Activated CD4-positive, alpha-beta T cell treated with anti-CD3 and anti-CD28 coated beads, Interleukin-2, amount 10 ng/mL, durations not matched to agents 24 days and 14 days (primary cell): Measurements from ENCODE around the gene UGT1A10. TPM values are rescaled to one million over a fixed set of nuclear protein-coding genes. Genes with fewer than 3 reads are reported as not detected.
A peak's percentile ranks its signal among the peaks of the same experiment; 100 is the strongest.
"Not testable (repeated sequence)": the region's sequence is repeated elsewhere in the genome, so short reads cannot be mapped to it uniquely, and the experiment has no call there.

Experiments
- DNase-seq: peaks from one replicate; pipeline ENCODE4 v3.0.0; 2022
- H3K27ac Mint-ChIP-seq: one replicate; pipeline ENCODE4 v1.8.0; 2022; ENCODE audit warnings: mild to moderate bottlenecking, mixed read lengths
- H3K27me3 Mint-ChIP-seq: one replicate; pipeline ENCODE4 v1.8.0; 2022; ENCODE audit warnings: mixed read lengths
- H3K36me3 Mint-ChIP-seq: one replicate; pipeline ENCODE4 v1.8.0; 2022; ENCODE audit warnings: low read depth, mild to moderate bottlenecking, mixed read lengths
- H3K4me1 Mint-ChIP-seq: one replicate; pipeline ENCODE4 v1.8.0; 2021; ENCODE audit warnings: mixed read lengths
- H3K4me3 Mint-ChIP-seq: one replicate; pipeline ENCODE4 v1.8.0; 2022; ENCODE audit warnings: mild to moderate bottlenecking, moderate library complexity, mixed read lengths
- H3K9me3 Mint-ChIP-seq: one replicate; pipeline ENCODE4 v1.8.0; 2021; ENCODE audit warnings: mixed read lengths
- intact Hi-C: fragments of 100-400 bp; cut with micrococcal nuclease; formaldehyde crosslinking; loops from one replicate; pipeline ENCODE4 v1.15.1; 2023
- total RNA-seq: library from RNA; stranded (reverse); gene quantifications from 2 replicates; pipeline ENCODE4 v1.2.3, GENCODE V29; 2022

UGT1A10 gene
- total RNA-seq, 1 donor from 2014 or later = not detected

DNA sequence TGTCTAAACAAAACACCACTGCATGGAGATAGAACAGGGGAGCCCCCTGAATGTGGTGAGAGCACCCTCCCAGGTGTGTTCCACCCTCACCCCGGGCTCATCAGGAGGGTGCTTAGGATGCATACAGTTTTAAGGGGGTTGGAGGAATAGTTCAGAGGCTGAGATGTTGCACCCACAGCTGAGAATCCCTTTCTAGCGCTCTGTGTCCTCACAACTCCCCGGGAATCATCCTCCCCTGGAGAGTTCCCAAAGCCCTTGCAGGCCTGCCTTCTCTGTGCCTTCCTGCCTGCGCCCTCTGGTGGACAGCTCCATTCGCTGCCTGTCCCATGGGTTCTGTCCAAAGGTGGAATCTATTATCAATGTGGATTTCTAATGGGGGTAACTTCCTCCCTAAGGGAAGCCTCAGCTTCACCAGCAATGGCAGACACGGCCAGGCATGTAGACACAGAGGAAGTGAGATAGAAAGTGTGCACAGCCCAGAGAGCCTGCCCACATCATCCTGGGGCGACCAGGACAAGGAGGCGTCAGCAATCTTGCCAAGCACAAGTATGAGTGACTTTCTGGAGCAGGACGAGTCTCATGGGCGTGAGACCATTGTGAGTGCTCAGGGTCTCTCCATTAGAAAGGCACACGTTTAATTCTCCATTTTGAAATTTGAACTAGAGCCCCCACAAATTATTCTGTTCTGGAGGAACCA lies 75.2 kb downstream of the UGT1A10 start:
- intact Hi-C loops = no loop called here
- Mint-ChIP-seq H3K27me3 (peaks cover 24% of the 10 kb centered on the region), H3K4me3 (no peak overlapping the region), H3K36me3 (no peaks in the 10 kb centered on the region), H3K4me1 (no peaks in the 10 kb centered on the region), H3K9me3 (no peaks in the 10 kb centered on the region), H3K27ac (no peak overlapping the region)
- DNase-seq = peak; percentile 89

DNA sequence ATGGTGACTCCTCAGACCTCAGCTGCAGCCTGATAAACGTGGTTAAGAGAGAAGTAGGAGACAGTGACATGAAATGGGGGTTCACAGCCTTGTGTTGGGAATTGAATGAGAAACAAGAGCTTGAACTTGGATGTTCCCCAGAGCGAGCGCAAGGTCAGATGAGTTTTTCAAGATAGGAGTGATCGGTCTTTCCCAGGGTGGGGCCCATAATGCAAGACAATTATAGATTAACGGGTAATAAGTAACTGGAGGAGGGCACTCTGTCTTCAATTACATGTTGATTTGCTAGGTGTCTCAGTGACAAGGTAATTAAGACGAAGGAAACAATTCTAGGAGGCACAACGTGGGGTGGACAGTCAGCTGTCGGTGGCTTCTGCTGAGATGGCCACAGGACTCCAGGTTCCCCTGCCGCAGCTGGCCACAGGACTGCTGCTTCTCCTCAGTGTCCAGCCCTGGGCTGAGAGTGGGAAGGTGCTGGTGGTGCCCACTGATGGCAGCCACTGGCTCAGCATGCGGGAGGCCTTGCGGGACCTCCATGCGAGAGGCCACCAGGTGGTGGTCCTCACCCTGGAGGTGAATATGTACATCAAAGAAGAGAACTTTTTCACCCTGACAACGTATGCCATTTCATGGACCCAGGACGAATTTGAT lies 76.5 kb downstream of the UGT1A10 start, which contains the start of gene UGT1A5:
TSS of gene UGT1A5 (plus strand) at position 297 of the 651 bp plus-strand sequence. CDS start at position 382, 85 bp downstream.
- no peak within 1 kb of the TSS for H3K27ac Mint-ChIP-seq
- H3K9me3 Mint-ChIP-seq = no peaks in the 10 kb centered on the region
- intact Hi-C loops = no loop called here
- no peak for DNase-seq
- H3K27me3 Mint-ChIP-seq = peaks cover 19% of the 10 kb centered on the region
- H3K4me3 Mint-ChIP-seq = no peak within 1 kb of the TSS
- no peaks in the 10 kb centered on the region for H3K36me3 Mint-ChIP-seq
- no peaks in the 10 kb centered on the region for H3K4me1 Mint-ChIP-seq

DNA sequence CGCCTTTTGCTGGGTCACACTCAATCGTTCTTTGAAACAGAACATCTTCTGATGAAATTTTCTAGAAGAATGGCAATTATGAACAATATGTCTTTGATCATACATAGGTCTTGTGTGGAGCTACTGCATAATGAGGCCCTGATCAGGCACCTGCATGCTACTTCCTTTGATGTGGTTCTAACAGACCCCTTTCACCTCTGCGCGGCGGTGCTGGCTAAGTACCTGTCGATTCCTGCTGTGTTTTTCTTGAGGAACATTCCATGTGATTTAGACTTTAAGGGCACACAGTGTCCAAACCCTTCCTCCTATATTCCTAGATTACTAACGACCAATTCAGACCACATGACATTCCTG lies 77.0 kb downstream of the UGT1A10 start:
- Mint-ChIP-seq H3K27ac (no peak overlapping the region), H3K27me3 (peaks cover 20% of the 10 kb centered on the region), H3K4me3 (no peak overlapping the region), H3K9me3 (no peaks in the 10 kb centered on the region), H3K36me3 (no peaks in the 10 kb centered on the region), H3K4me1 (no peaks in the 10 kb centered on the region)
- no peak for DNase-seq
- intact Hi-C loops = no loop called here

DNA sequence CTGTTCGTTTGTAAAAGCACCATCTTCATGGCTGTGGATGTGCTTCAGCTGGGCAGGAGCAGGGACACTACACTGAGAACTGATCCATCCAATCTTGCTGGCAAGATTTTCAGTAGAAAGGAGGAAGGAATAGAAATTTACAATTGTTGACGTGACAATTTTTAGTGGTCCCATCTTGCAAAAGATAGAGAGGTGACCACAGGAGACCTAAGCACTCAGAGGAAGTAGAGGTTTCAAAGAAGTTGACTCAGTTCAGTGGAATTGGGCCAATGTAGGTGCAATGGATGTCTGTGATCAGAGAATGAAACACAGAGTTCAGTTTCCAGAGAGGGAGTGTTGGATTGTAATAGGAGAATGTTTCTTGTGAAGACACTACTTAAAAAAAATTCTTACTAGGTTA lies 77.9 kb downstream of the UGT1A10 start:
- Mint-ChIP-seq H3K27ac (no peak overlapping the region), H3K4me3 (no peak overlapping the region), H3K36me3 (no peaks in the 10 kb centered on the region), H3K27me3 (peaks cover 21% of the 10 kb centered on the region), H3K4me1 (no peaks in the 10 kb centered on the region), H3K9me3 (no peaks in the 10 kb centered on the region)
- DNase-seq = no peak
- intact Hi-C loops = no loop called here

DNA sequence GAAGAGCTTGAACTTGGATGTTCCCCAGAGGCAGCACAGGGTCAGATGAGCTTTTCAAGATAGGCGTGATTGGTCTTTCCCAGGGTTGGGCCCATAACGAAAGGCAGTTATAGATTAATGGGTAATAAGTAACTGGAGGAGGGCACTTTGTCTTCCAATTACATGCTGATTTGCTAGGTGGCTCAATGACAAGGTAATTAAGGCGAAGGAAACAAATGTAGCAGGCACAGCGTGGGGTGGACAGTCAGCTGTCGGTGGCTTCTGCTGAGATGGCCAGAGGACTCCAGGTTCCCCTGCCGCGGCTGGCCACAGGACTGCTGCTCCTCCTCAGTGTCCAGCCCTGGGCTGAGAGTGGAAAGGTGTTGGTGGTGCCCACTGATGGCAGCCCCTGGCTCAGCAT lies 82.3 kb downstream of the UGT1A10 start, which contains the start of gene UGT1A4:
TSS of gene UGT1A4 (plus strand) at position 185 of the 400 bp plus-strand sequence. CDS start at position 270, 85 bp downstream.
- intact Hi-C loops = no loop called here
- Mint-ChIP-seq H3K27me3 (peaks cover 16% of the 10 kb centered on the region), H3K4me1 (no peaks in the 10 kb centered on the region)

DNA sequence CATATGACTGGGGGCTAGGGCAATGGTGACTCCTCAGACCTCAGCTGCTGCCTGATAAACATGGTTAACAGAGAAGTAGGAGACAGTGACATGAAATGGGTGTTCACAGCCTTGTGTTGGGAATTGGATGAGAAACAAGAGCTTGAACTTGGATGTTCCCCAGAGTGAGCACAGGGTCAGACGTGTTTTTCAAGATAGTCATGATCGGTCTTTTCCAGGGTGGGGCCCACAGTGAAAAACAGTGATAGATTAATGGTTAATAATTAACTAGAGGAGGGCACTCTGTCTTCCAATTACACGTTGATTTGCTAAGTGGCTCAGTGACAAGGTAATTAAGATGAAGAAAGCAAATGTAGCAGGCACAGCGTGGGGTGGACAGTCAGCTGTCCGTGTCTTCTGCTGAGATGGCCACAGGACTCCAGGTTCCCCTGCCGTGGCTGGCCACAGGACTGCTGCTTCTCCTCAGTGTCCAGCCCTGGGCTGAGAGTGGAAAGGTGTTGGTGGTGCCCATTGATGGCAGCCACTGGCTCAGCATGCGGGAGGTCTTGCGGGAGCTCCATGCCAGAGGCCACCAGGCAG lies 92.6 kb downstream of the UGT1A10 start, which contains the start of gene UGT1A3:
TSS of gene UGT1A3 (plus strand) at position 320 of the 579 bp plus-strand sequence. CDS start at position 405, 85 bp downstream.
- peaks cover 6% of the 10 kb centered on the region for H3K27me3 Mint-ChIP-seq
- H3K9me3 Mint-ChIP-seq = no peaks in the 10 kb centered on the region
- no peaks in the 10 kb centered on the region for H3K36me3 Mint-ChIP-seq
- intact Hi-C loops = no loop called here
- DNase-seq = no peak
- H3K4me1 Mint-ChIP-seq = no peaks in the 10 kb centered on the region
- H3K4me3 Mint-ChIP-seq = no peak within 1 kb of the TSS
- no peak within 1 kb of the TSS for H3K27ac Mint-ChIP-seq

More for the DNA sequence above, 82.3 kb downstream of the UGT1A10 start, which contains the start of gene UGT1A4:
- H3K4me3 Mint-ChIP-seq = no peak within 1 kb of the TSS
- H3K27ac Mint-ChIP-seq = no peak within 1 kb of the TSS
- H3K36me3 Mint-ChIP-seq = no peaks in the 10 kb centered on the region
- DNase-seq = no peak
- no peaks in the 10 kb centered on the region for H3K9me3 Mint-ChIP-seq

DNA sequence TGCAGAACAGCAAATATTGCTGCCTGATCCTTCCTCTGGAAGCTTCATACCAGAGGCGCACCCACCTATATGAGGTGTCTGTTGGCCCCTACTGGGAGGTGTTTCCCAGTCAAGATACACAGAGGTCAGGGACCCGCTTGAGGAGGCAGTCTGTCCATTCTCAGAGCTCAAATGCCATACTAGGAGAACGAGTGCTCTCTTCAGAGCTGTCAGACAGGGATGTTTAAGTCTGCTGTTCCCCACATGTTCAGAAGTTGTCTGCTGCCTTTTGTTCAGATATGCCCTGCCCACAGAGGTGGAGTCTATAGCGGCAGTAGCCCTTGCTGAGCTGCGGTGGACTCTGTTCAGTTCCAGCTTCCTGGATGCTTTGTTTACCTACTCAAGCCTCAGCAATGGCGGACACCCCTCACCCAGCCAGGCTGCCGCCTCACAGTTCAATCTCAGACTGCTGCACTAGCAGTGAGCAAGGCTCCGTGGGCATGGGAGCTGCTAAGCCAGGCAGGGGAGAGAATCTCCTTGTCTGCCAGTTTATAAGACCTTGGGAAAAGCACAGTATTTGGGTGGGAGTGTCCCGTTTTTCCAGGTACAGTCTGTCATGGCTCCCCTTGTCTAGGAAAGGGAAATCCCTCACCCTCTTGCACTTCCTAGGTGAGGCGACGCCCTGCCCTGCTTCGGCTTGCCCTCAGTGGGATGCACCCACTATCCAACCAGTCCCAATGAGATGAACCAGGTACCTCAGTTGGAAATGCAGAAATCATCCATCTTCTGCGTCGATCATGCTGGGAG lies 100.8 kb downstream of the UGT1A10 start:
- peaks cover 12% of the 10 kb centered on the region for H3K27me3 Mint-ChIP-seq
- H3K4me3 Mint-ChIP-seq, H3K27ac Mint-ChIP-seq, H3K9me3 Mint-ChIP-seq, intact Hi-C loops, H3K4me1 Mint-ChIP-seq, H3K36me3 Mint-ChIP-seq, DNase-seq: not testable (repeated sequence)

DNA sequence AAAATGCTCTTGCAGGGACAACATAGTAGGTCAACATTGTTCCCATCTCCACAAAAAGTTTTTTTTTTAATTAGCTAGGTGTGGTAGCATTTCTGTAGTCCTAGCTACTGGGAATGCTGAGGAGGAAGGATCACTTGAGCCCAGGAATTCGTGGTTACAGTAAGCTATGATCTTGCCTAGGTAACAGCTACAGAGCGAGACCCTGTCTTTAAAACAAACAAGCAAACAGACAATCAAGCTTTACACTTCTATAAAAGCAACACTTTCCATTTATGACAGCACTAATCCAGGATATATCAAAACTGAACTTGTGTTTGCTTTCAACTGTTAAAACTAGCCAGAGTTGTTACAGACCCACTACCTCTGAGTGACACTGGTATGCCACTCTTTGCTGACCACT lies 104.6 kb downstream of the UGT1A10 start:
- H3K4me3 Mint-ChIP-seq = no peak overlapping the region
- H3K27ac Mint-ChIP-seq = no peak overlapping the region
- peaks cover 5% of the 10 kb centered on the region for H3K27me3 Mint-ChIP-seq
- intact Hi-C loops = no loop called here
- H3K4me1 Mint-ChIP-seq = no peaks in the 10 kb centered on the region
- H3K9me3 Mint-ChIP-seq = no peaks in the 10 kb centered on the region
- no peaks in the 10 kb centered on the region for H3K36me3 Mint-ChIP-seq
- DNase-seq = no peak

DNA sequence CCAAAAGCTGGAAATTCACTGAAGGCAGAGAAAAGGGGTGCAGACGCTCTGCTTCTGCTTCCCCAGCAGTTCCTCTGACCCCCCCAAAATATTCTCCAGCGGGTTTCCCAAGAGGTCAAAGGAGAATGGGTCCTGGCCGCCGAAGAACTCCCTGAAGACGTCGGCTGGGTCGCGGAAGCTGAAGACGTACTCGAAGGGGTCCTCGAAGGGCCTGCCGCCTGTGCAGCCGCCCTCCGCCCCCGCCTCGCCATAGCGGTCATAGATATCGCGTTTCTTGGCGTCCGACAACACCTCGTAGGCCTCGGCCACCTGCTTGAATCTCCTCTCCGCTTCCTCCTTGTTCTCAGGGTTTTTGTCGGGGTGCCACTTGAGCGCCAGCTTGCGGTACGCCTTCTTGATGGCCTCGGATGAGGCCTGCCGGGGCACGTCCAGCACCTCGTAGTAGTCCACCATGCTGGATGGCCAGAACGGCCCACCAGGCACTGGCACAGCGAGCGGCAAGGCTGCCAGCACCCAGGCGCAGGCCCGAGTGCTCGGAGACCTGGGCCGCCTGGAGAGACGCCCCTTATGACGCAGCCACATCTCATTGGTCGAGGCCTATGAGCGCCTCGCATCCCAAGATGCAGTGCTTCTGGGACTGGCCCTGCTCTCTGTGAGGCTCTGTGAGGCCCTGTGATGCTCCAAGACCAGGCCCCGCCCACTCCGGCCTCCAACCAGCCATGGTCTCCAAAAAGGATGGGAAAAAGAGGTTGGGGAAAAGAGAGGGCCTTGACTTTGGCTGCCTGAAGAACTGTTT lies 107.4 kb downstream of the UGT1A10 start:
- no peak for DNase-seq
- H3K9me3 Mint-ChIP-seq = no peaks in the 10 kb centered on the region

DNA sequence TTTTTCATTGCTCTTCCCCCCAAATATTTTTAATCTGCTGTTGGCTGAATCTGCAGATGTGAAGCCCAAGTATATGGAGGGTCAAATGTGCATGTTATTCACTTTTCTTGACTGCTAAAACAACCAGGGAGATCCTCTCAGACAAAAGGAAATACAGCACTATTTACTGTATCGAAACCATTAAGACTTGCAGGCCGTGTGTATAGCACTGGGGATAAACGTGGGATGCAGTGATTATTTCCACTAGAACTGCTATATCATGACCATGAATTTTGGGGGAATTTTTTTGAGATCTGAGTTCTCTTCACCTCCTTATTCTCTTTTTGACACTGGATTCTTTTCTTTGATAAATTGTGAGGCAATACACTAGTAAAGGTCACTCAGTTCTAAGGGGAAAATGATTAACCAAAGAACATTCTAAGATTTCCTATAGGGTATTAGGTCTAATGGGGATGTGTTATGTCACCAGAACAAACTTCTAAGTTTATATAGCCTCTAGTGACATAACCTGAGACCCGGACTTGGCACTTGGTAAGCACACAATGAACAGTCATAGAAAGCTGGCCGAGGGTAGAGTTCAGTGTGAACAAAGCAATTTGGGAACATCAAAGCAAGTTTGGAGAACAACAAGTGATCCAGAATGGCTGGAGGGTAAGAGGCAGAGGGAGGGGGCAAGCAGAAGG lies 109.0 kb downstream of the UGT1A10 start:
- Mint-ChIP-seq H3K36me3 (no peaks in the 10 kb centered on the region), H3K4me1 (no peaks in the 10 kb centered on the region), H3K4me3 (no peak overlapping the region), H3K9me3 (peaks cover 9% of the 10 kb centered on the region), H3K27me3 (no peaks in the 10 kb centered on the region), H3K27ac (no peak overlapping the region)
- no peak for DNase-seq
- intact Hi-C loops = no loop called here

More for the DNA sequence above, 107.4 kb downstream of the UGT1A10 start:
- no peak overlapping the region for H3K27ac Mint-ChIP-seq
- H3K36me3 Mint-ChIP-seq = no peaks in the 10 kb centered on the region
- intact Hi-C loops = no loop called here
- no peak overlapping the region for H3K4me3 Mint-ChIP-seq
- no peaks in the 10 kb centered on the region for H3K4me1 Mint-ChIP-seq
- no peaks in the 10 kb centered on the region for H3K27me3 Mint-ChIP-seq

DNA sequence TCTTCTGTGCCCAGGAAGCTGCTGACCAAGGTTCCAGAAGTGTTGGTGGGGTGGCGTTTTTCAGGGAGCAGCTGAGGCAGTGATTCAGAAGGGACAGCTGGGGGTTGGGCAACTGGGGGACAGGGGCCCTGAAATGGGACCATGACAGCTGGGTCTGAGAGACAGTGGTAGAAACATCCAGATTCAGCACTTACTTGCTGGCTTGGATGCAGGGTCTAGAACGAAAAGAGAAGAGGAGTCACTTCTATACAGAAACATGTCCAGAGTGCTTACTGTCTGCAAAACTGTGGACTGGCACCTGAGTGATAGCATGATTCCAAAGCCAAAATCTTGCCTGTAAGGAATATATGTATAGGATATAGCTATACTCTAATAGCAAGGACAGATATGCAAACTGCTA lies 109.6 kb downstream of the UGT1A10 start:
- H3K4me3 Mint-ChIP-seq, H3K27ac Mint-ChIP-seq, H3K36me3 Mint-ChIP-seq, H3K27me3 Mint-ChIP-seq, DNase-seq, H3K4me1 Mint-ChIP-seq, H3K9me3 Mint-ChIP-seq, intact Hi-C loops: not testable (repeated sequence)

DNA sequence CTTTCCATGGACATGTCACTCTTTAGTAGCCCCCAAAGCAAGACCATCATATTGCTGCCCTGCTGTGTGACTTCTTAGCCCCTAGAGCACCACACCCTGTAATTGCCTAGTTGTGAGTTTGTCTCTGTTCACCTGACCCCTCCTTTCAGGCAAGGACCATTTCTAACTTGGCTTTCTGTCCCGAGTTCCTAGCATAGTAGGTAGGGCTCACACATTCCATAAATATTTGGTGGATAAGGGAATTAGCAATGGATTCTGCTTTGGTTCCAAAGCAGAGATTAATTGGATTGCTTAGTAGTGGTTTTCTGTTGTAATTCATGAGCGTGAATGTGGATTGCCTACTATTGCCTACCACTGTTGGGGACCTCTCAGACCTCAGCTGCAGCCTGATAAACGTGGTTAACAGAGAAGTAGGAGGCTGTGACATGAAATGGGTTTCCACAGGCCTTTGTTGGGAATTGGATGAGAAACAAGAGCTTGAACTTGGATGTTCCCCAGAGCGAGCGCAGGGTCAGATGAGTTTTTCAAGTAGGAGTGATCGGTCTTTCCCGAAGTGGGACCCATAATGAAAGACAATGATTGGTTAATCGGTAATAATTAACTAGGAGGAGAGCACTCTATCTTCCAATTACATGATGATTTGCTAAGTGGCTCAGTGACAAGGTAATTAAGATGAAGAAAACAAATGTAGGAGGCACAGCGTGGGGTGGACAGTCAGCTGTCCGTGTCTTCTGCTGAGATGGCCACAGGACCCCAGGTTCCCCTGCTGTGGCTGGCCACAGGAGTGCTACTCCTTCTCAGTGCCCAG lies 110.4 kb downstream of the UGT1A10 start:
- H3K36me3 Mint-ChIP-seq = no peaks in the 10 kb centered on the region
- H3K27me3 Mint-ChIP-seq = no peaks in the 10 kb centered on the region

More for the DNA sequence above, 110.4 kb downstream of the UGT1A10 start:
- DNase-seq = no peak
- Mint-ChIP-seq H3K4me3 (no peak overlapping the region), H3K9me3 (peaks cover 13% of the 10 kb centered on the region), H3K27ac (no peak overlapping the region), H3K4me1 (no peaks in the 10 kb centered on the region)
- intact Hi-C loops = no loop called here
